Activated CD4-positive, CD25-positive, alpha-beta regulatory T cell treated with anti-CD3 and anti-CD28 coated beads, Interleukin-2, amount 50 U/mL, for 16 hours (primary cell): ENCODE results near the gene TFF2.

Experiments used
- DNase-seq: peaks from one replicate; pipeline ENCODE4 v3.0.0-alpha.2; 2020; ENCODE audit warnings: low read depth, low spot score

Gene TFF2

DNA sequence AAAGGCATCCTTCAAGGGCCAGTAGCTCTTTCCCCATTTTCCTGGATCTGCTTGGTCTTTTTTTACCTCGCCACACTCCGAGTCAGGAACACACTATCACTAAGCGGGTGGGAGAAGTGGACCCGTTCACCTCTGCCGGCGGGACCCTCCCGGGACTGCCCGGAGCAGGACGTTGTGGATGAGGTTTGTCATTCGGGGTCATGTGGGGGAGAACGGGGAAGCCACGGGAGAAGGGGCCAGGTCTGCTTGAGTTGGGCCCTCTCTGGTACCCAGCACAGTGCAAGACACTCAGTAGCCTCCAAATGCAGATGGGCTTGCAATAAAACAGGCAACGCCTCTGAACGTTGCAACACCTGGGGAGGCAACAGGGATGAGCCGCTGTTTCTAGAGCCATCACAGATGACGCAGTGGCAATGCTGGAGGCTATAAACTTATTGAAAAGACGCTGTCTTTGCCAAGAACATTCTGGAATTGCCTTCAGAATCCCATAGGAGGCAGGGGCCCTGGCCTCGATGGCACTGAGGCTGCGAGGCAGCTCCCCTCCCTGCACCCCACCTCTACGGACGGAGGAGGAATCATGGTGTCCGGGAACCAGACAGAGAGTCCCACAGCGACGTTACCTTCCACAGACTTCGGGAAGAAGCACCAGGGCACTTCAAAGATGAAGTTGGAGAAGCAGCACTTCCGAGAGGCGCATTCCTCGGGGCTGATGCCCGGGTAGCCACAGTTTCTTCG, 3.8 kb downstream of the TFF2 start:
- DNase-seq, result no peak

DNA sequence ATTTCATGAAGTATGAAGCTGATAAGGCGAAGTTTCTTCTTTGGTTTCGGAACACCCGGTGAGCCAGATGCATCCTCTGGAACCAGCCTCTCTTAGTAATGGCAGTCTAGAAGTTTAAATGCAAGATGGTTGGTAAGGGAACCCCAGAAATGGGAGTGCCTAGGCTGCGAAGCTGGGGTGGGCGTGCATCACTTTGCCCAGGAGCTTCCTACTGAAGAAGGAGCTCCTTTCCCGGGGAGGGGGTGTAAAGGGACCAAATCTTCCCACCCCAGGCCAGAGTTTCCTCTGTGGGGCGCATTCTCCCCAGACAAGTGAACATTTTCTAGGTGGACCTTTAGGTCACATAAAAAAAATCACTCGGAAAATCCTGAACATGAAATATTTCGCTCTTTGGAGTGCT, 4.4 kb downstream of the TFF2 start:
- no peak for DNase-seq

DNA sequence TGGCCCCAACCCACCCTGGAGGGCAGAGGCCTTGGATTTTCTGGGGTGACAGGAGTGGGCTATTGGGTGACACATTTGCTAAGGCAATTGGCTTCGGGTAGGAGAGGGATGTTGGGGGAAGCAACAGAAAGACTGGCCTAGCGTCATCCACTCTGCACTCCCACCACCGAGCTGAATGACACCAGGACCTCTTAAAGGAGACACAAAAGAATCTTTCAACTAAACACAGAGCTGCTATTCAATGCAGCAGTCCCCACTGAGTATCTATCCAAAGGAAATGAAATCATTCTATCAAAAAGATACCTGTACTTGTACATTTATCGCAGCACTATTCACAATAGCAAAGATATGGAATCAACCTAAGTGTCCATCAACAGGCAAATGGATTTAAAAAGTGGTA, 6.2 kb downstream of the TFF2 start:
- DNase-seq, result no peak

DNA sequence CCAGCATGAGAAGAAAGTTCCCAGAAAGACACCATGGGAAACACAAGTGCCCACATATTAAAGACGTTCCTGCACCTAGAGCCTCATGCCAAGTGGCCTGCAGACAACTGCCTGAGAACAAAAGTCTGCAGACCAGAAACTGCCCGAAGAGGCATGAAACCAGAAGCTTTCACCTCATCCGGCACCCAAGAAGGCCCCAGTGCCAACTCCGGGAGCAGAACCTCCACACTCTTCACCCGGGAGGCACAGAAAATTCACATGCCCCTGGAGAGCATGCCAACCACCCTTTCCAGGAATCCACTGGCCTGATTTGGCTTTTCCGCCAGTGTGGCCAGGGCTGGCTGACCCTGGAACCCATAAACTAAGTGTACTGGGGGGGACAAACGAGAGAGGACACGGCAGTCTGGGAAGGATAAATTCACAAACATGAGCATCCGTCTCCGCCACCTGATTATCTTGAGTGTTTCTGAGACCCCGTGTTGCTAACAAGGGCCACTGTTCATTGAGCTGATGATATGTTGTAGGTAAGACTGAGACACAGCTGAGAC, 6.8 kb downstream of the TFF2 start:
- DNase-seq, result no peak

DNA sequence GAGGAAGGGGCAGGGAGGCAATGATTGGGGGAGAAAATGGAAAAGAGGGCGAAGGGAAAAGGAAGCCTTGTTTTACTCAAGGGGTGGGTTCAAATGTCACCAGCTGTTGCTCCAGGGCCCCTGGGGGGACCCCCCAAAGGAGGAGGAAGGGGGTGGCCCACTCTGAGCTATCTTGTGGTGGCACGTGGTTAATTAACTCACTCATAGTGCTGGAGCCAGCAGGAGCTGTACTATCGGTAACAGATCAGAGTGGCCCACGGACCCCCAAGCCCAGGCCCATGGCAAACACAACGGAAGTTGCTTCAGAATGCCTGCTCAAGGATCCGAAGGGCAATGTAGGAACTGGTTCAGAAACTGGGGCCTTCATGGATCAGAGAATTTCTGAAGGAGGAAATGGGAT, 7.2 kb downstream of the TFF2 start:
- DNase-seq, result no peak

DNA sequence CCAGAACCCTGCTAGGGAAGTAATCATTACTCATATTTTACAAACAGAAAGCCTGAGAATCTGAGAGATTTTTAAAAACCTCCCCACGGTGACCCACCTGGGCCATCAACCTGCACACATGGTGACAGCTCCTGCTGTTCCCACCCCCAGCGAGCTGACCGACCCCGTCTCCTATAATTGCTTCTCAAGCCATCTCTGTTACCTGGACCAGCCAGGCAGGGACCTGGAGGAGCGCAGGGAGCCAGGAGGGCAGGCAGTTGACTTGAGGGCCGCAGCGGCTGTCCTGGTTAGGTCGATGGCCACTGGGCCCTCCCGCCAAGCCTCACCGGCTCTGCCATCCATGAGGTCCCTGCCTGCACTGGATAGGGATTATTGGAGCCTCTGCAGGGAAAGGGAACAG, 7.7 kb downstream of the TFF2 start:
- DNase-seq, result no peak

DNA sequence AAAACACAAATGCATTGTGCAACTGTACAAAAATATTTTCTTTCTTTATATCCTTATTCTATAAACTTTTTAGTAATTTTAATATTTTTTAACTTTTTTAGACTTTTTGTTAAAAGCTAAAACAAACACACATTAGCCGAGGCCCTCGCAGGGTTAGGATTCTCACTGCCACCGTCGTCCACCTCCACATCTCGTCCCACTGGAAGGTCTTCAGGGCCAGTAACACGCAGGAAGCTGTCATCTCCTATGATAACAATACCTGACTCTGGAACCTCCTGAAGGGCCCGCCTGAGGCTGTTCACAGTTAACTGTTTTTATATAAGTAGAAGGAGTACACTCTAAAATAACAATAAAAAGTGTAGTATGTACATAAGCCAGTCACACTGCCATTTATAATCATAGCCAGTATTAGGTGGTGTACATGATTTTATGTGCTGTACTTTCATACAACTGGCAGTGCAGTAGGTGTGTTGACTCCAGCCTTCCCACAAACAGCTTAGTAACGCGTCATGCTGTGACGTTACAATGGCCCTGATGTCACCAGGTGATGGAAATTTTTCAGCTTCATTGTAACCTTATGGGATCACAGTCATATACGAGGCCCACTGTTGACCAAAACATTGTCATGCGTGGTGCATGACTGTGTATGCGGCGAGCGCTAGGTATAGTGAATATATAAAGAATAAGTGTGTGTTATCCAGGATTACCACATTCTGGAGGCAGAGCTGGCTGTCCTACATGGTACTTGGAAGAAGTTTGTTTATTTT, 8.8 kb downstream of the TFF2 start:
- DNase-seq, result no peak

DNA sequence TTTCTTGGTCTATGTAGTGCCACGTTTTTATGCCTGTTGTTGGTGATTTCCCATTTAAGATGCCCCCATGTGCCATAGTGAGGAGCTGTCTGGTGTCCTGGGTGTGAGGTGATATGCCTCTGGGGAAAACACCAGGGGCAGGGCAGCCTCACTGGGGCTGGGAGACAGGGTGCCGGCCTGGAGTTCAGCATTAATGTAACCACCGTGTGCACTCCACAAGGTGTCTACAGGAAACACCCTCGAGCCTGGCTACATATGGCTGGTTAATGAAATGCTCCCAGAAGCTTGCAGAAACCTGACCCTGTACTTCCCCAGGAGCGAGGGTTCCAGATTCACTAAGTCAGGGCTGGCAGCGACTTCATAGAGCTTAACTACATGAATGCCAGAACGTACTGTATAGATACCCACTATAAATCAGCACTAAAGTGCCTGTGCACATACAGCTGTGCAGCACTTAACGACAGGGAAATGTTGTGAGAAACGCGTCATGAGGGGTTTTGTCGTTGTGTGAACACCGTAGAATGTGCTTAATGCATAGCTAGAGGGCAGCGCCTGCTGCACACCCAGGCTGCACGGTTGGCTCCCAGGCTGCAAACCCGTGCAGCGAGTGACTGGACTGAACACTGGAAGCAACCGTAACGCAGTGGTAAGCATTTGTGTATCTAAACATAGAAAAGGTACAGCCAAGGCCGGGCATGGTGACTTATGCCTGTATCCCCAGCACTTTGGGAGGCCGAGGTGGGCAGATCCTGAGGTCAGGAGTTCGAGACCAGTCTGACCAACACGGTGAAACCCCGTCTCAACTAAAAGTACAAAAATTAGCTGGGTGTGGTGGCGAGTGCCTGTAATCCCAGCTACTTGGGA, 10.4 kb downstream of the TFF2 start:
- DNase-seq, result no peak

DNA sequence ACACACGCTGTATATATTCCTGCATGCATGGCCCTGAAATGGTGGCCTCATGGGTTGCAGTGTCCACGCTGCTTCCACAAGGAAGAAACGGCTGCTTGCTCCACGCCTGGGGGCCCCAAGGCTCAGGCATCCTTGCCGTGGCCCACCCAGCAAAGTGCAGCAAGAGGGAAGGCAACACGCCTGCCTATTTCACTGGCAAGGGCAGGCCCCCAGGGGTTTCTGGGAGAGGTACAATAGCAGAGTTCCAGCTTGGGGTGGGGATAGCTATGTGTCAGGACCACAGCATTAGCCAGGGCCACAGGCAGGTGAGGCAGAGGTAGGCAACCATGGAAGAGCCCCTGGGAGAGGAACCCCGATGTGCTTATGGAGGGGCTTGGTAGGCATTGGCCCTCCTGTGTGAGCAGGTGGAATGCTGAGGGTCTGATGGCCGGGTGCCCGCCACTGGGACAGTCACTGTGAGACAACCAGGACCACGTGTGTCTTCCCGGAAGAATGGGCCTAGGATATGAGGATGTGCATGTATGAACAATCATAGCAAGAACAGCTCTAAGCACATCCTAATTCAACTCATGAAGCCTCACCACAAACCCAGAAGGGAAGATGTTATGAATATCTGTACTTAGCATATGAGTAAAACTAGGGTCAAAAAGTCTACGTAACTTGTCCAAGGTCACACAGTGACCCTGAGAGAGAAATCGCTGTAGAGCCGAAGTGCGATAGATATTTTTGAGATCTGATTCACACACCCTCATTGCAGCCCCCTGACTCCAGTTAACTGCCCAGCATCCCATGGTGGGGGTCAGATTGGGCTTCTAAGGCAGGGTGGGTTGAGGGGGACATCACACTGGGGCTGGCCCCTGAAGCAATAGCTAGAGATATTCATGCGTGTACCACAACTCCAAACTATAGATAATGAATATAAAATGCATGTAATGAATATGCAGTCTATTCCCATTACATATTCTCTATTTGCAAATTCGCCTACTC, 11.8 kb downstream of the TFF2 start:
- no peak for DNase-seq

DNA sequence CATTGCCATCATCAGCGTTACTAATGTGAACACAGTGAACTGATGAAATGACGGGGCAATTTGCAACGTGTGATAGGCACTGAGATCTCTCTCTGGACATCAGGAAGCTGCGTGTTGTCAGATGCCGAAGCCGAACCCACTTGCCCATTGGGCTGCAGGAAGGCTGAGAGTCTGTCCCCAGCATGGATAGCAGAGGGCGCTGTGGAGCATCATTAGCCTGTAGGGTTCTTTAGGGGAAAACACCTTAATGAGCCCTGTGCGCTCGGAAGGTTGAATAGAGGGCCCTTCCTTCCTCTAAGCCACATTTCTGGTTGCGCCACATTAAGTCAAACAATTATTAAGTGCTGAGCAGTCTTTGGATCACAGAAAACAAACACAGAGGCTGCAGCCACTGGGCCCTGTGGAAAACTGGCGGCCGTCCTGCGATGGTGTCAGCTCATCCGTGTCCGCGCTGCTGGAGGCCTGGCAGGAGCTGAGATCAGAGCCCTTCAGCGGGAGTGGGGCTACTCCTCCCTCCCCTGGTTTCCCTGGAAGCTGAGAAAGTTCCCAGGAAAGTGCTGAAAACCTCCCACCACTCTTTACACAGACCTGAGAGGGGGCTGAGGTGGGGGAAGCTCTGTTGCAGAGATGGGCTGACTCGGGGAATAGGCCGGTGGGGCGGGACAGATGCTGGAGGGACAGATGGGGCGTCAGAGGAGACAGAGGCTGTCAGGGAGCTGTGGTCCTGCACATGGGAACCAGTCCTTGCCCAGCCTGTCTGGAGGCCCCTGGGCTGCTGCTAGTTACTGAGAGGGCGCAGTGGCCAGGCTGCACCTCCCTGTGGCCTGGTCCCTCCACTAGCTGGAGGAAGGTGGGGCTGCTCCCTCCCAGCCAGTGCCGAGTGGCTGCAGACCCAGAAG, 12.7 kb downstream of the TFF2 start:
- peak; percentile 66 for DNase-seq

DNA sequence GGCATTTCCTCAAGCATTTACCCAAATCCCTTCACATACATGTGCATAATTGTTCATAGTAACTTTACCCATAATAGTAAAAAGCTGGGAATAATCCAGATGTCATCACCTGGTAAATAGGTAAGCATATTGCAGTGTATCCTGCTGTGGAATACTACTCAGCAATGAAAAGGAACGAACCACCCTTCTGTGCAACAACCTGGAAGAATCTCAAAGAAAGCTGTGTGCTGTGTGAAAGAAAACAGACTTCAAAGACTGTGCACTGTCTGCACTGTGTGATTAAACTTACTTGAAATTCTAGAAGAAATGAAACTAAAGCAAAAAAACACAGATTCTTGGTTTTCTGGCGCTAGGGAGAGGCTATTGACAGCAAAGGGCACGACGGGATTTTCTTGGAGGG, 13.5 kb downstream of the TFF2 start:
- DNase-seq, result no peak

DNA sequence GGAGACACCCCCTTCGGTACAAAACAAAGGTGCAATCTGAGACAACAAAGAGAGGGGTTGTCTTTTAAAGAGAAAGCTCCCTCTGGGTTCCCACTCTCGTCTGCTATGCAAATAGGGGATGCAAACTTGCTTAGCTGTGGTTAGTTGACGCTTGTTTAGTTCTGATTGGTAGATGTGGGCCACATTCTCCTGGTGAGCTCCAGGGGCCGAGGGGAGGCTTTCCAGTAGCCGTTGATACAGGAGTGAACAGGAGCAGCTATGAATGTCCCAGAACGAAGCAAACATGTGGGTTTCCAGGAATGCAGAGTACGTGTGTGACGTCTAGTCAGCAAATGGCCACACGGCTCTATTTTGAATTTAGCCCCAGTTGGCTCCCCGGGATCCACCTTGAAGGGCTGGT, 14.7 kb downstream of the TFF2 start:
- DNase-seq, result no peak

DNA sequence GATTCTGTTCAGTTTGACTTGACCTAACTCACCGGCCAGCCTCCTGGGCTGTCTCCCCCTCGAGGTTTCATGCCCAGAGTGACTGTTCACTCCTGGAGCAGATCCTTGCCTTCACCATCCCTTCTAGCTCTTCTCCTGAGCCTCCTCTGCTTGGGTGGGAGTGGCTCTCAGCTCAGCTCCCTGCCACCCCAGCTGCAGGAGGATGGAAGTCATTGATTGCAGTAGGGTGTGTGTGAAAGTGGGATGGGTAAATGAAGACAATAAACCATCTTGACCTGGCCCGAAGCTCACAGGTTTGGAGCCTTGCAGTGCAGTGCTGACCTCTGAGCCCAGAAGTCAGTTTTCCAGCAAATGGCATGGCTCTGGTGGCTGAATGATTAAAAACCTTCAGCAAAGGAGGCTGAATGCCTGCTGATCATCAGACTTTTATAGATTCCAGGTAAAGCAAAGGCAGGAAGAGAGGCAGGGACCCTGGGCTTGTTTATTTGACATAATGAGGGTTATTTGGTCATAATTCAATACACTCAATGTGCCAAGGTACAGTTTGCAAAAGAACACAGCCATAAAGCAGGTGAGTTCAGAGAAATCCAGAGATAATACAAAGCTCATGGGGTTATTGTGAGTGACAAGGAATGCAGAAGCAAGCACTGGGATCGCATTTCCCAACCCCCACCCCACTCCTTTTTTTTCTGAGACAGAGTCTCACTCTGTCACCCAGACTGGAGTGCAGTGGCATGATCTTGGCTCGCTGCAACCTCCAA, 18.1 kb downstream of the TFF2 start:
- no peak for DNase-seq

DNA sequence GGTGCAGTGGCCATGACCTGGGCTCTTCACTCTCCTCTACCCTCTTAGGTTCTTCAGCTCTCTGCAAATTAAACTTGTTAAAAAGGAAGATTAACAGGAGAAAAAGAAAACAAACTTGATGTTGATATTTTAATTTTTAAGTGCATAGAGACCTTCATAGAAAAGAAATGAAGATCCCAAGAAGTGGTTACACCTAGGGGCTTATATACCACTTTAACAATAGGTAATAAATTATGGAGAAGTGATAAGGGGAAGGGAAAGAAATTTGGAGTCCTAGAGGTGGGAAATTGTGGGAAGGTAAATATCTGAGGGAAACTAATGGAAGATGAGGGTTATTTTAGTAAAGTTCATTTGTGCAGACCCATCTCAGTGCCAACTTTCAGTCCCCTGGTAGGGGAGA, 19.1 kb downstream of the TFF2 start:
- DNase-seq, result no peak

DNA sequence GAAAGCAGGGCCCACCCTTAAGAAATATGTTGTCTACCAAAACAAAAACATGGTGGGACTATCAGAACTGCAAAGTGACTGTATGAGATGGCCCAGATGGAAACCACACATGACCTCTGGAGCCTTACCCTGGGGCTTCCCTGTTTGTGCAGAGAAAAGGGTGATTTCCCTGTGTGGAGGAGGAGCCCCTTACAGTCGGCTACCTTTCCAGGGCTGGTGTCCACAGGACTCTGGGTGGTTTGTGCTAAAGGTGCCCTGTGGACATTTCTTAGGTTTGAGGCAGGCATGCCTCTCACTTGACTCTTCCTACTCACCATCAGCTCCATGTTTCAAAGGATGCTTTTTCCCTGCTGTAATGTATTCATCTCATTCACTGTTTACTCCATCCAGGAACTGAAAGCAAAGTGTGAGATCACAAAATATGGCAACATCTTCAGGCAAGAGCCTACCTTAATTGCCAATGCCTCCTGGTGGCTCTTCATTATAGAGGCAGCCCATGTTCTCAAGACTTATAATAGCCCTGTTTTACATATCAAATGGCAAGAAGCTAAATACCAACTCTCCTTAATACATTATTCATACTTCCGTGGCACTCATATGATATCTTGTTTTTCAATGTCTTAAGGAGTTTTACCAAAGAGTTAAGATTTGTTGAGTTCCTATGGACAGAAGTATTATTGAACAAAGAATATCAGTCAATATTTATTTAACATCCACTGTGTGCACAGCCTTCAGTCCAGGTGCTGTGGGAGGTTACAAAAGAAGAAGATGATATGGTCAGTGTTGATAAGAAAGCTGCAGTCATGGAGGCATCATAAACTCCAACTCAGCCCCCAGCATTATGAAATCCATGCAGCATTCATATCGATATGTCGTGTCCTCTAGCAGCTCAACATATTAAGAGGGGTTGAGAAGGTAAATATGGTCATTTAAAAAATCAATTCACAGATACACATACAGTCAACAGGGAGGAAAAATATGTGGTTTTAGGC, 20.1 kb downstream of the TFF2 start:
- DNase-seq, result no peak

DNA sequence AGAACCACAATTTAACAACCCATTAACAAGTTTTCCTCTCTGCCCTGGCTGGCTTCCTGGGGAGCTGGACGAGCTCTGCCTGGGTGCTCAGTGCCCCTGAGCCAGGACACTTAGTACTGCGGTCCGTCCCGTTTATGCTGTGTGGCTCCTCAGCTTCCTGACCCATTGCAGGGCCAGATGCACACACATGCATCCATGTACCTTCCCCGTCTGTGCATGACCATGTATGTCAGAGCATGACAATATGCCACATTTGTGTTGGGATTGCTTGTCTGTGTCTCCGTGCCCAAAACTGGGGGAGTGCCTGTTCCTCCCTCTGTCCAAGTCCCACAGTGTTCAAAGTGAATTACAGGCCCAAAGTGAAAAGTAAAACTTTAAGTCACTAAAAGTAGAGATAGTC, 25.9 kb downstream of the TFF2 start:
- DNase-seq, result no peak

DNA sequence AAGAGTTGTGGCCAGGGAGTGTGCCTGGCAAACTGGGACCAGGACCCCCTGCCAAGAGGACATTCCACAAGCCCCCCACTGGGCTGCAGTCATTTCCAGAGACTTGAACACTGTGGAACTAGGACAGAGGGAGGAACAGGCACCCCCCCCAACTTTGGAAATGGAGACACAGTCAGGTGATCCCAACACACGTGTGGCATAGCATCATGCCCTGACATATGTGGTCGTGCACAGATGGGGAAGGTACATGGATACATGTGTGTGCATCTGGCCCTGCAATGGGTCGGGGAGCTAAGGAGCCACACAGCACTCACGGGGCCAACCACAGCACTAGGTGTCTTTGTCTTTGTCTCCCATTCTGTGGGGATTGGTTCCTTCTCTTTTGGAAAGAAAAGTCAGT, 28.9 kb downstream of the TFF2 start:
- DNase-seq, result no peak

DNA sequence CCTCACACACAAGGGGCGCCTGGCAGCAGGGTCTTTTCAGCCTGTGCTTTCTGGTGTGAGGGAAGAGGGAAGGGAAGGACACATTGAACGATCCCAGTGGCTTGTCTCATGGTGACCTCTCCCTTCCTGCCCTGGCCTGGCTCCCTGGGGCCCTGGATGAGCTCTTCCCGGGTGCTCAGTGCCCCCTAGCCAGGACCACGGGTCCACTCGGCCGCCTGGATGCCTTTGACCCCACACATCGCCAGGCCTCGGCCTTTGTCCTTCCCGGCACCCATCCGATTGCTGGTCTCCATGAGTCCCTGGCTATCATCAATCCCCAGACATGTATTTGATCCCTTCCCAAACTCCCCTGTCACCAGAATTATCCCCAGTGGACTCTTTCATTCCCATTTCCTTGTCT, 29.6 kb downstream of the TFF2 start:
- no peak for DNase-seq
